ENCODE data around the gene PRR36.

PRR36 gene

DNA sequence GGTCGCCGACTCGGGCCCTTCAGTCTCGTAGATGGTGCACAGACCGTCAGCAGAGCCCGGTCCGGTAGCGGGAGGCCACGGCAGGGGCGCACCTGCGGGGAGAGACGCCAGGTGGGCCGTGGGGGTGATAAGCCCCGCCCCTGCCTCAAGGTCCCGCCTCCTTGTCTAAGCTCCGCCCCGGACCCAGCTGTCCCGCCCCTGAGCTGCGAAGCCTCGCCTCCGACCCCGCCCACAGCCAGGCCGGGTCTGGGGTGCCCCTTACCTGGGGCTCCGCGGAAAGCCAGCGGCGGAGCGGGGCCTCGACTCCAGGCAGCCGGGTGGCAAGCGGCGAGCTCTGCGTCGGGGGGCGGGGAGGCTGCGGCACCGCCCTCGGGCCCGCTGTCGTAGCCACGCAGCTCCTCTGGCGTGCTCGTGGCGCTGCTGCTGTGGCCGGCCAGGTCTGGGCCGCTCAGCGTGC lies 4.7 kb downstream of the PRR36 start:
- 0 out of 2 replicates have a peak overlapping the region, but pooled peaks have one; percentile 29 for H3K27ac ChIP-seq (replicated peaks)
- H3K4me3 ChIP-seq (replicated peaks; ENCODE audit: insufficient read depth, low read length): peak overlapping the region; percentile 48
- DNase-seq (ENCODE audit: low read depth in 1 of 2, low spot score in 1 of 2): peak in 1 of 2 experiments; percentile 67
- TF ChIP-seq SPI1 (IDR thresholded peaks at IDR 0.05; ENCODE audit: borderline replicate concordance, low read depth) (no peak), REST (IDR thresholded peaks at IDR 0.05; ENCODE audit: insufficient replicate concordance, low read depth) (no peak), CTCF (IDR thresholded peaks at IDR 0.05; ENCODE audit: insufficient read depth, low read length) (no peak), POLR2AphosphoS5 (IDR thresholded peaks at IDR 0.05; ENCODE audit: low read depth) (no peak), GABPA (IDR thresholded peaks at IDR 0.05; ENCODE audit: low read depth) (no peak)
- peaks cover 15% of the 10 kb centered on the region for H3K27me3 ChIP-seq (ENCODE audit: insufficient read depth, poor library complexity, severe bottlenecking)

DNA sequence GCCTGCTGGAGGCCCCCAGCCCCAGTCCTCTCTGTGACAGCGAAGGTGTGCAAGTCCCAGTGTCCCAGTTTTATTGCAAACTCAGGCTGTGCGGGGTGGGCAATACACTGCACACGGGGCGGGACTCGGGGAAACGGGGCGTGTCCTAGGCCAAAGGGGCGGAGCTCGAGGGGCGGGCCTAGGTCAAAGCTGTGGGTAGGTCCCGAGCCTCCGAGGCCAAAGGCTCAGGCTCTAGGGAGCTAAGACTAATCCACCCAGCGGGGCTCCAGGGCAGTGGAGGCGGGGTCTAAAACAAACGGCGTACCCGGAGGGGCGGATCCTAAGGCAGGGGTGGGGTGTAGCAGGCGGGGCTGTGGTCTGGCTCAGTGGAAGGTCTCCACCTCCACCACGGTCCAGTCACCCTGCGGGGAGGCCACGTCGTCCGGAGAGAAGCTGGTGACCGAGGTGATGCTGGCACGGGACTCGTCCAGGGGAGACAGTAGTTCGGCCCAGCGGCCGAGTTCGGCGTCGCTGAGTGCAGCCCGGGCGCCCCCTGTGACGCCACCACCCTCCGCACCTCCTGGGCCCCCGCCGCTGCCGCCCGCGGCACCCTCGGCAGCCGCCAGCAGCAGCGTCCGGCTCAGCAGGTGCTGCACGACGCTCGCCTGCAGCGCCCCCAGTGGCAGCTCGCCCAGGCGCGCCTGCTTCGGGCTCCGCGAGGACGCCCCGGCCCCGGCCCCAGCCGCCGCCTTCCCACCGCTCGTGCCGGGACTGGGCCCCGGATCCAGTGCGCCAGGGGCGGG lies 5.3 kb downstream of the PRR36 start:
- Histone ChIP-seq H3K4me3 (replicated peaks; ENCODE audit: insufficient read depth, low read length) (peak overlapping the region; percentile 48), H3K27ac (replicated peaks) (0 out of 2 replicates have a peak overlapping the region, but pooled peaks have one; percentile 29), H3K27me3 (ENCODE audit: insufficient read depth, poor library complexity, severe bottlenecking) (peaks cover 12% of the 10 kb centered on the region)
- TF ChIP-seq CTCF (IDR thresholded peaks at IDR 0.05; ENCODE audit: insufficient read depth, low read length) (peak; percentile 27), GABPA (IDR thresholded peaks at IDR 0.05; ENCODE audit: low read depth) (no peak), SPI1 (IDR thresholded peaks at IDR 0.05; ENCODE audit: borderline replicate concordance, low read depth) (no peak), POLR2AphosphoS5 (IDR thresholded peaks at IDR 0.05; ENCODE audit: low read depth) (no peak), REST (IDR thresholded peaks at IDR 0.05; ENCODE audit: insufficient replicate concordance, low read depth) (no peak)
- peak in 1 of 2 experiments; percentile 74 for DNase-seq (ENCODE audit: low read depth in 1 of 2, low spot score in 1 of 2)

DNA sequence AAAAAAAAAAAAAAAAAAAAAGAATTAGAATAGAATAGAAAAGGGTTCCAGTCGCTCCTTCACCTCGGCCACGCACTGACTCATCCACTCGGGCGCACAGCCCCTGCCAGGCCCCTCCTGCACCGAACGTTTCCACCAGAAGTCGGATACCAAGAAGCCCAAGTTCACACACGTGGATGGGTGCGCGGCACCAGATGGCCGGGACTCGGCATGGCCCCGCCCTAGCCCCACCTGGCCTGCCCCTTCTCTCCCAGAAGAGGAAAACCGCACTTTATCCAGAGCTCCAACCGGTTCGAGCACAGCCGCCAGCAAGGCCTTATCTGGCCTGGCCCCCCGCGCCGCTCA lies 5.9 kb downstream of the PRR36 start:
- Histone ChIP-seq H3K27me3 (ENCODE audit: insufficient read depth, poor library complexity, severe bottlenecking) (peaks cover 7% of the 10 kb centered on the region), H3K27ac (replicated peaks) (no peak overlapping the region), H3K4me3 (replicated peaks; ENCODE audit: insufficient read depth, low read length) (peak overlapping the region; percentile 41)
- DNase-seq (ENCODE audit: low read depth in 1 of 2, low spot score in 1 of 2): peak in 1 of 2 experiments; percentile 22
- TF ChIP-seq CTCF (IDR thresholded peaks at IDR 0.05; ENCODE audit: insufficient read depth, low read length) (no peak), REST (IDR thresholded peaks at IDR 0.05; ENCODE audit: insufficient replicate concordance, low read depth) (no peak), SPI1 (IDR thresholded peaks at IDR 0.05; ENCODE audit: borderline replicate concordance, low read depth) (no peak), POLR2AphosphoS5 (IDR thresholded peaks at IDR 0.05; ENCODE audit: low read depth) (no peak), GABPA (IDR thresholded peaks at IDR 0.05; ENCODE audit: low read depth) (no peak)
